TTC549 (cell line): ENCODE measurements around the gene TNNT3.
"Not testable (repeated sequence)": the region's sequence is repeated elsewhere in the genome, so short reads cannot be mapped to it uniquely, and the experiment has no call there.

Experiments used
- FAIRE-seq: peaks from 2 replicates; lab custom pipeline; 2012; peaks lifted over from hg19 to GRCh38; lab: Jason Lieb, UNC

The TNNT3 gene

GRCh38 chr11:1919391-1920127, at the start of gene TNNT3:
TNNT3 (plus strand) TSS chr11:1919703; CDS start chr11:1922875, 3,172 bp downstream.
- no peak for FAIRE-seq

DNA sequence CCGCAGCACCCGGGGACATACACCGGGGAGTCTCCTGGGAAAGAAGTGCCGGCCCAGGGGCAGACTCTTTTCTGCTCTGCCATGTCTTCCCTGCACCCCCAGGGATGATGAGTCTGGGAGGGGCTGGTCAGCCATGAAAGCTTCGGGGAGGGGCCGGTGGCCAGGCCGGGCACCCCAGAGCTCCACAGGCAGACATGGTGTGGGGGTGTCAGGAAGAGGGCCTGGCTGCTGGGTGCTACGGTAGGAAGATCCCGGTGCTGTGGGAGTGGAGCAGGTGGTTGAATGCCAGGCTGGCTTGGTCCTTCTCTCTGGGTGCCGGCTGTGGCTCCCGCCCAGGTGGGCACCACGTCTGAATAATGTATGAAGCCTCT, 49.2 kb upstream of the TNNT3 start:
- no peak for FAIRE-seq

DNA sequence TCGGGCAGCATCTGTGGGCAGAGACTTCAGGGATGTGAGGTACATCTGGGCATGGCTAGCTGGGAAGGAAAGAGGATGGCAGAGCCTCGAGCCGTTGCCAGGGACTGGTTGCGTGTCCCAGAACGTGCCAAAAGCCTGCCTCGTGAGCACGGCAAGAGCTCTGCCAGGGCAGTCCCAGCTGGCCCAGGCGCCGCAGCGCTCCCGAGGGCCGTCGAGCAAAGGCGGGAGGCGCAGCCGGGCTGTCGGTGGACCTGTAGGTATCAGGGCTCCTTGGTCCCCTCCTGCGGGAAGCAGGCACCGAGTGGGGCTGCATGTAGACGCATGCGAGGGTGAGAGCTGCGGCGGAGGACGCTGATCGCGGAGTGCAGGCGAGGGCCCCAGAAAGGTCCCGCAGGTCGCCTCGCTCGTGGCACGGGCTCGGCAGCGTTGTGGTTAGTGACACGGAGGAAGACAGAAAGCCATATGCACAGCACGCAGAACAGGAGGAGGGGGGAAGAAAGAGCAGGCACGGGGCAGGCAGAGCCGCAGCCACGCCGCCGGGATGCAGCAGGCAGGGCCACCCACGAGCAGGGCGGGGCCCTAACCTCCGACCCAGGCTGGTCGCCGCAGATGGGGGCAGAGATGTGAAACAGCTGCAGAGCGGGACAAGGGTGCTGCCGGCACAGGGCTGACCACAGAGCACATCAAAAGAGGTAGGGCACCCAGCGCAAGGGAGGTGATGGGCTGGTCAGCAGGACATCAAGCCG, 48.6 kb upstream of the TNNT3 start:
- FAIRE-seq, result no peak

GRCh38 chr11:1871531-1871930, 48.0 kb upstream of the TNNT3 start:
- FAIRE-seq, result no peak

DNA sequence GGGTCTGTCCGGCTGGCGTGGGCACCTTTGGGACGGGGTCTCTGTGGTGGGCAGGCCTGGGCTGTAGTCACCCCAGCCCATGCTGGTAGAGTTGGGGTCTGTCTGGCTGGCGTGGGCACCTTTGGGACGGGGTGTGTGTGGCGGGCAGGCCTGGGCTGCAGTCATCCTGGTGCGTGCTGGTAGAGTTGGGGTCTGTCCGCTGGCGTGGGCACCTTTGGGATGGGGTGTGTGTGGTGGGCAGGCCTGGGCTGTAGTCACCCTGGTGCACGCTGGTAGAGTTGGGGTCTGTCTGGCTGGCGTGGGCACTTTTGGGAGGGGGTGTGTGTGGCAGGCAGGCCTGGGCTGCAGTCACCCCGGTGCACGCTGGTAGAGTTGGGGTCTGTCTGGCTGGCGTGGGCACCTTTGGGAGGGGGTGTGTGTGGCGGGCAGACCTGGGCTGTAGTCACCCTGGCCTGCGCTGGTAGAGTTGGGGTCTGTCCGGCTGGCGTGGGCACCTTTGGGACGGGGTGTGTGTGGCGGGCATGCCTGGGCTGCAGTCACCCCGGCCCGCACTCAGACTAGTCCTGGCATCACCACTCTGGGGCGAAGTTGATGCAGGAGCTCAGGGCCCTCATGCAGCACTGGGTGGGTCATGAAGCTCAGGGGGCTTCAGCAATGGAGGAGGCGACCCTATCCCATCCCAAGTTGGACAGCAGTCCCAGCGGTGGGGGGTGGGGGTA, 47.1 kb upstream of the TNNT3 start:
- FAIRE-seq, result no peak

GRCh38 chr11:1873048-1873812, 46.3 kb upstream of the TNNT3 start:
- no peak for FAIRE-seq

DNA sequence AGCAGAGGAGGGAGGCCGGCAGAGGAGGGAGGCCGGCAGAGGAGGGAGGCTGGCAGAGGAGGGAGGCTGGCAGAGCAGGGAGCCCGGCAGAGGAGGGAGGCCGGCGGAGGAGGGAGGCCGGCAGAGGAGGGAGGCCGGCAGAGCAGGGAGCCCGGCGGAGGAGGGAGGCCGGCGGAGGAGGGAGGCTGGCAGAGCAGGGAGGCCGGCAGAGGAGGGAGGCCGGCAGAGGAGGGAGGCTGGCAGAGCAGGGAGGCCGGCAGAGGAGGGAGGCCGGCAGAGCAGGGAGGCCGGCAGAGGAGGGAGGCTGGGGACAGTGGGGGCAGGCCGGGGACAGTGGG, 45.7 kb upstream of the TNNT3 start:
- FAIRE-seq, result not testable (repeated sequence)

GRCh38 chr11:1874441-1875092, 44.9 kb upstream of the TNNT3 start:
- FAIRE-seq, result not testable (repeated sequence)

- no peak for FAIRE-seq
These were observed 44.2 kb upstream of the TNNT3 start for GRCh38 chr11:1875093-1875850.

DNA sequence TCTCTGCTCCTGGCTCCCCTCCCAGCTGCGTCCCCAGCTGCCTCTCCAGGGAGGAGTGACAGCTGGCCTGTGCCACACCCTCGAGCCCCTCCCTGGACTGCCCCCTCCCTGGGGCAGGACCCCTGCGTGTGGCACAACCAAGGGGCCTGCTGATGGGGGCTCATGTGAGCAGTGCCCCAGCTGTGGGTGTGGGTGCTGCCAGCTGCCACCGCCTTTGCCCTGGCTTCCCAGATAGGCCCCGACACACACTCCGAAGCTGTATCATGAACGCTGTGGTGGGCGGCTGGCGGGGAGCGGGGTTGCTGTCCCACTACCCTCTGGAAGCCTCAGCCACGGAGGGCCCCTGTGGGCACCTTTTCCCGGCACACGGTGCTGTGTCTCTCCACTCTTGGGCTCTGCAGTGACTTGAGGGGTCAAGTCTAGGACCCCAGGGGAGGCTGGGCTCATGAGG, 43.6 kb upstream of the TNNT3 start:
- not testable (repeated sequence) for FAIRE-seq

DNA sequence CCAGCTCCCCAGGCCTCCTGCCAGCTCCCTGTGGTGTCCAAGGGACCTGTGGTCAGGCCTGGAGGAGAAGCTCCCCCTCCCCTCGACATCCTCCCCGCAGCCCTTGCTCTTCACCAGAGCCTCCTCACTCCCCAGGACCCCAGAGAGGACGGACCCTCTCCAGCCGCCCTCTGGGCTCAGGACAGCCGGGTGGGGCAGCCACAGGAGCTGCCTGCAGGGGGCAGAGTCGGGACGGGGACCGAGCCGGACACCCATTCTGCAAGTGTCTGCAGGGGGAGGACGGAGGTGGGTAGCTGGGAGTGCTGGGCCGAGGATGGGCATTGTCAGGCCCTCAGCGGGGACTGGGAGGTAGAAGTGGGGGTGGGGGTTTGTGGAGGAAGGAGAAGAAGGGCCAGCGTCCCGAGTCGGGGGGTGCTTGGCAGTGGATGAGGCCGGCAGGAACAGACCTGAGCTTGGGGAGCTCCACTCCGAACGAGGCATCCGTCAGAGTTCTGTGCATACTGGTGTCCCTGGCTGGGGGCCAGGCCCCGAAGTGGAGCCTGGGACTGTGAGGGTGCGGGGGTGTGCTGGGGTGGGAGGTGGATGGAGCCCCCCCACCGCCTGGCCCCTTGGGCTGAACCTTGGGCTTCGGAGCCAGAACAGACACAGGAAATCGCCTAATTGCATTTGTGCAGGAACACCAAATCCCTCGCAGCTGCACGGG, 43.0 kb upstream of the TNNT3 start:
- no peak for FAIRE-seq

DNA sequence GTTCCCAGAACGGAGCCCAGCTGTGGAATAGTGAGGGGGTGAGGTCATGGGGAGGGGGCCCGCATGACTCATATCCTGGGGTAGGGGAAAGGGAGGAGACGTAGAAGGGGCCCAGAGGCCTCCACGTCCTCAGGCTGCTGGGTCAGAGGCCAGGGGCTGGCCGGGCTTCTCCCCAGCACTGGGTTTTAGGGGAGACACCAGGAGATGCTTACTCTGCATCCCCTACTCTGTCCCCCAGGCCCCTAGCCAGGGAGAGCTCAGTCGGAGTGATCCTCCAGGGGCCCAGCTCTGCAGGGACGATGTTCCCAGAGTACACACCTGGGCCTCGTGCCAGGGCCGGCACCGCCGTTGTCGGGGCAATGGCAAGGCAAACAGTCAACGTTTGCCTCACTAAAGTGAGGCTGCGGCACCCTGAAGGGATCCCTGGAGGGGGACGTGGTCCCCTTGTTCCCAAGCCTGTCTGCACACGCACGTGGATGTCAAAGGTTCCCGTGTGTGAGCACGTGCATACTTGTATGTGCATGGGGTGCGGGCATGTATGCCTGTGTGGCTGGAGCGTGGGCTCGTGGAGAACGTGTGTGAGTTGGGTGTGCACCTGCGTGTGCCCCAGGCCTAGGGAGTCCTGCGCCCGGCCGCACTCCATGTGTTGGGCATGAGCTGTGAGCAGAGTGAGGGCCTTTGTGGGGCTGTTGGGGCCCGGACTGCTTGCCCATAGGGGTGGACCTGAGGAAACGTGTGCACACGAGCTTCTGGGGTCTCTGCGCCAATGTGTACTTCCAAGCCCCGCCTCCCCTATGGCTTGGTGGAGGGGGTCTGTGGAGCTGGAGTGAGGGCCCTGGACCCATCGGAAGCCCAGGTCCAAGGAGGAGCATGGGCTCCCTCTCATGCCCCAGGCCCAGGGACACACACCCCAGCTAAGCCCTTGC, 42.0 kb upstream of the TNNT3 start:
- FAIRE-seq, result no peak

GRCh38 chr11:1878137-1879031, 41.1 kb upstream of the TNNT3 start:
- FAIRE-seq, result no peak

- FAIRE-seq, result no peak
These were observed 40.1 kb upstream of the TNNT3 start for GRCh38 chr11:1879342-1879940.

GRCh38 chr11:1879941-1880720, 39.4 kb upstream of the TNNT3 start:
- FAIRE-seq, result no peak

DNA sequence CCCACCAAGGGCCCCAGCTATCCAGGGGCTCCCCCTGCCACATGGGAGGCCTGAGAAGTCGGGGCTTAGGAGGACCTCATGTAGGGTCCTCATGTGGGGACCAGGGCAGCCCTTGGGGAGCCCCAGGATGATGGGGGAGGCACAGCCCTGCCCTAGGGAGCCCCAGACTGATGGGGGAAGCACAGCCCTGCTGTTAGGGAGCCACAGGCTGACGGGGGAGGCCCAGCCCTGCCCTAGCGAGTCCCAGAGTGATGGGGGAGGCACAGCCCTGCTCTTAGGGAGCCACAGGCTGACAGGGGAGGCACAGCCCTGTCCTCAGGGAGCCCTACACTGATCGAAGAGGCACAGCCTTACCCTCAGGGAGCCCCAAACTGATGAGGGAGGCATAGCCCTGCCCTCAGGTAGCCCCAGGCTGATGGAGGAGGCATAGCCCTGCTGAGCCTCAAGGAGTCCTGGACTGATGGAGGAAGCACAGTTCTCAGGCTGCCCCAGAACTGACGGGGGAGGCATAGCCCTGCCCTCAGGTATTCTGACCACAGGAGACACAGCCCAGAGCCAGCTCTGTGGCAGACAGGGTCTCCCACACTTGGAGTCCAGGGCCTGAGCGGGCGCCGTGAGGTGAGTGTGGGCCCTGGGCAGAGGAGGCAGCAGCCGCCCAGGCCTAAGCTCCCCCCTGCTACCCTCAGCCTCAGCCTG, 38.6 kb upstream of the TNNT3 start:
- no peak for FAIRE-seq
